Activated CD8-positive, alpha-beta T cell treated with anti-CD3 and anti-CD28 coated beads for 36 hours (primary cell): ENCODE results near the gene CHST4. TPM values are rescaled to one million over a fixed set of nuclear protein-coding genes. Genes with fewer than 3 reads are reported as not detected.

Source experiments
- ATAC-seq: fragments of 200-7000 bp; cut with Tn5 transposase; one replicate; pipeline ENCODE4 v1.10.0; 2021; ENCODE audit warnings: mild to moderate bottlenecking, moderate library complexity
- CTCF ChIA-PET: fragments of 350-600 bp; sonication (Branson Sonifier 250); formaldehyde crosslinking; loops from one replicate; lab custom pipeline; 2021; ENCODE audit warnings: antibody characterized with exemption; lab: Charles Lee
- POLR2A ChIA-PET: fragments of 350-600 bp; sonication (Branson Sonifier 250); formaldehyde crosslinking; loops from one replicate; lab custom pipeline; 2021; ENCODE audit warnings: antibody characterized with exemption; lab: Charles Lee
- DNase-seq: peaks from one replicate; pipeline ENCODE4 v3.0.0-alpha.2; 2020
- H3K27ac Mint-ChIP-seq: one replicate; pipeline ENCODE4 v1.8.0; 2021; ENCODE audit warnings: mild to moderate bottlenecking, mixed read lengths
- H3K27me3 Mint-ChIP-seq: one replicate; pipeline ENCODE4 v1.8.0; 2021; ENCODE audit warnings: mixed read lengths
- H3K36me3 Mint-ChIP-seq: one replicate; pipeline ENCODE4 v1.8.0; 2021; ENCODE audit warnings: low read depth, mixed read lengths
- H3K4me1 Mint-ChIP-seq: one replicate; pipeline ENCODE4 v1.8.0; 2021; ENCODE audit warnings: low read depth, mixed read lengths
- H3K4me3 Mint-ChIP-seq: one replicate; pipeline ENCODE4 v1.8.0; 2021; ENCODE audit warnings: mild to moderate bottlenecking, moderate library complexity, mixed read lengths
- H3K9me3 Mint-ChIP-seq: one replicate; pipeline ENCODE4 v1.8.0; 2021; ENCODE audit warnings: mixed read lengths
- intact Hi-C: fragments of 100-400 bp; cut with micrococcal nuclease; formaldehyde crosslinking; loops from one replicate; pipeline ENCODE4 v1.10.0; 2022
- total RNA-seq, 2 experiments: library from RNA; stranded (reverse); gene quantifications; one replicate each; pipeline ENCODE4 v1.2.3, GENCODE V29; 2021
- TF ChIP-seq, protein P1 (sequence below): fragments of 200-600 bp; IDR thresholded peaks from one replicate; pipeline ENCODE4 v1.8.0; 2022; ENCODE audit warnings: antibody characterized with exemption, mild to moderate bottlenecking

CHST4 gene
- total RNA-seq, 2 experiments from 2014 or later, result 0.16 TPM; not detected in 1

DNA sequence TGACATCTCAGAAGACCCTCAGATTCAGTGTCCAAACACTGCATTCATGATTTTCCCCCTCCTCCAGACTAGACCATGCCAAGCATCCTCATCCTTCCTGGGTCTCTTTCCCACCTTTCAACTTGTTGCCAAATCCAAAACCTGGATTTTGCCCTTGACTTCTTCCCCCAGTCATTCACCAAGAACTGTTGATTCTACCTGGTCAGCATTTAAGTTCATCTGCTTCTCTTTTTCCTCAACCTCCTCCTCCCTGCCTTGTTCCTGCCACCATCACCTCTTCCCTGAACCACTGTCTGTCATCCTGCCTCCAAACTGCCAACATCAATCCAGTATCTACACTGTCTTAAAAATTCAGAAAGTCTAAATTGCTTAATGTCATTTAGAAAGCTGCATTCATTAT, 20.9 kb downstream of the CHST4 start:
- ChIA-PET CTCF (interaction anchor here (2.4 to 4.7 kb wide), 2 partner anchors 63 to 64 kb away, joined by 10 to 23 read pairs; no protein-coding TSS in a partner anchor), POLR2A (no interaction called here)
- Mint-ChIP-seq H3K27me3 (peaks cover 11% of the 10 kb centered on the region), H3K36me3 (no peaks in the 10 kb centered on the region), H3K27ac (no peak overlapping the region), H3K4me3 (no peak overlapping the region), H3K4me1 (no peaks in the 10 kb centered on the region), H3K9me3 (no peaks in the 10 kb centered on the region)
- TF ChIP-seq, protein P1, sequence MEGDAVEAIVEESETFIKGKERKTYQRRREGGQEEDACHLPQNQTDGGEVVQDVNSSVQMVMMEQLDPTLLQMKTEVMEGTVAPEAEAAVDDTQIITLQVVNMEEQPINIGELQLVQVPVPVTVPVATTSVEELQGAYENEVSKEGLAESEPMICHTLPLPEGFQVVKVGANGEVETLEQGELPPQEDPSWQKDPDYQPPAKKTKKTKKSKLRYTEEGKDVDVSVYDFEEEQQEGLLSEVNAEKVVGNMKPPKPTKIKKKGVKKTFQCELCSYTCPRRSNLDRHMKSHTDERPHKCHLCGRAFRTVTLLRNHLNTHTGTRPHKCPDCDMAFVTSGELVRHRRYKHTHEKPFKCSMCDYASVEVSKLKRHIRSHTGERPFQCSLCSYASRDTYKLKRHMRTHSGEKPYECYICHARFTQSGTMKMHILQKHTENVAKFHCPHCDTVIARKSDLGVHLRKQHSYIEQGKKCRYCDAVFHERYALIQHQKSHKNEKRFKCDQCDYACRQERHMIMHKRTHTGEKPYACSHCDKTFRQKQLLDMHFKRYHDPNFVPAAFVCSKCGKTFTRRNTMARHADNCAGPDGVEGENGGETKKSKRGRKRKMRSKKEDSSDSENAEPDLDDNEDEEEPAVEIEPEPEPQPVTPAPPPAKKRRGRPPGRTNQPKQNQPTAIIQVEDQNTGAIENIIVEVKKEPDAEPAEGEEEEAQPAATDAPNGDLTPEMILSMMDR, result no peak
- ATAC-seq (no peak), DNase-seq (no peak)
- intact Hi-C loops, result no loop called here

DNA sequence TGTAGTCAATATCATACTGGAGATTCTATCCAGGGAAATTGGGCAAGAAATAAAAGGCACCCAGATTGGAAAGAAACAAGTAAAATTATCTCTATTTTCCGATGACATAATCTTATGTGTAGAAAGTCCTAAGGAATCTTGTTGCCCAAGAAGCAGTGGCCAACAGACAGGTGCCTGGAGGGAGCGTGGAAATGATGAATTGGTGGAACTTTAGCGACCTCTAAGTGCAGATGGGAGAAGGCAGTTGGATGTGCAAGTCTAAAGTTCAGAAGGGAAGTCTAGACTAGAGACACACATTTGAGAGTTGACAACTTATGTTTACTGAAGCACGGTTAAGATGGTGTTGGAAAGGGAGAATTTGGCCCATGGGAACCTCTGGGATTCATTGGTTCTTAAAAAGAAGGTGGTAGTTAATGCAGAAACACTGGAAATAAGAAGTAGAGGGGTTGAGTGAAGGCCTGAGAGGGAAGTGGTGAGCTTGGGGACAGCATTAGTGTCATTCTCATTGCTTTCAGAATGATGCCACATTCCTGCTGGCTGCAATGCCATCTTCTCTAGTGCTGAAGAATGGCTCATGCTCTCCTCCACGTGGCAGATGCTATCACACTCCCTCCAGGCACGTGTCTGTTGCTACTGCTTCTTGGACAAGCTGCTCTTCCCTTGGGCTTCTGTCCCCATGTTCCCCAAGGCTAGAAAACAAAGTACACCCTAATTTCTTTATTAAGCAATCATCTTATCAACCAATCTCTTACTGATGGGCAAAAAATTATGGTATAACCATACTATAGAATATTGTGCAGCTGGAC, 26.7 kb downstream of the CHST4 start:
- H3K4me1 Mint-ChIP-seq, result no peaks in the 10 kb centered on the region
- no peaks in the 10 kb centered on the region for H3K36me3 Mint-ChIP-seq
- H3K27me3 Mint-ChIP-seq, result peaks cover 8% of the 10 kb centered on the region
- intact Hi-C loops, result no loop called here
- H3K4me3 Mint-ChIP-seq, result no peak overlapping the region
- no peak overlapping the region for H3K27ac Mint-ChIP-seq
- no peak for DNase-seq
- ChIA-PET CTCF (interaction anchor here (0.8 to 1.1 kb wide), 4 partner anchors 11 to 140 kb away, joined by 3 read pairs; no protein-coding TSS in a partner anchor), POLR2A (no interaction called here)
- no peaks in the 10 kb centered on the region for H3K9me3 Mint-ChIP-seq
- no peak for ATAC-seq
- TF ChIP-seq, protein P1, result no peak

DNA sequence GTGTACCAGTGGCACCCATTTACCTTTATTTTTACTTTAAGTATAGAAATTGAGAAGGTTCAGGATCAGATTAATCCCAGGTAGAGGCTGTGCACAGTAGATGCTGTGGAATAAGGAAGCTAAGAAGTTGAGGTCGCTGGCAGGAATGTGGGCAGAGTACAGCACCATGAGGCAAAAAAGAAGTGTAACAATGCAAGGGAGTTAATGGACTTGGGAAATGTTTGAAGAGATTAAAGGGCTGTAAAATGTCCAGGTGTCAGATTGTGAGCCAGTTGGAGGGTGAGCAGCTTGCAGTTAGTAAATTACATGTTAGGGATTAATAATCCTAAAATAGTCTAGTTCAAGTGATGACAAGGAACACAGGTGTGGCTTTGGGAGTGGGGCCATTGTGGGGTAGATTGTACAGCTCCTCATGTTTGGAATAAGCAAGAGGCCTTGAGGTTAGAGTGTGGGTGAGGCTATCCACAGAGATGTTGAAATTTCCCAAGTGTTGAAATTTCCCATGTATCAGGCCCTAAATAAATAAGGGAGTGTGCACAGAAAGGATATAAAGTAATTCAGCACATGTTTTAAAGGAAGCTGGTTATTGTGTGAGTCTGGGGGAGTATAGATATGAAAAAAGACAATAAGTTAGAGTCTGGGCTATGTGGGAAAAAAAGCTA, 29.1 kb downstream of the CHST4 start:
- Mint-ChIP-seq H3K27me3 (peaks cover 5% of the 10 kb centered on the region), H3K9me3 (no peaks in the 10 kb centered on the region), H3K36me3 (no peaks in the 10 kb centered on the region), H3K27ac (no peak overlapping the region), H3K4me3 (no peak overlapping the region), H3K4me1 (no peaks in the 10 kb centered on the region)
- POLR2A ChIA-PET, result interaction anchor here (0.7 to 0.8 kb wide), 2 partner anchors 10 to 21 kb away, joined by 3 to 5 read pairs; no protein-coding TSS in a partner anchor
- CTCF ChIA-PET, result interaction anchor here (0.8 to 1.5 kb wide), 4 partner anchors 15 to 56 kb away, joined by 3 to 6 read pairs (median 4); no protein-coding TSS in a partner anchor
- TF ChIP-seq, protein P1, result no peak
- ATAC-seq, result no peak
- no peak for DNase-seq
- intact Hi-C loops, result no loop called here

DNA sequence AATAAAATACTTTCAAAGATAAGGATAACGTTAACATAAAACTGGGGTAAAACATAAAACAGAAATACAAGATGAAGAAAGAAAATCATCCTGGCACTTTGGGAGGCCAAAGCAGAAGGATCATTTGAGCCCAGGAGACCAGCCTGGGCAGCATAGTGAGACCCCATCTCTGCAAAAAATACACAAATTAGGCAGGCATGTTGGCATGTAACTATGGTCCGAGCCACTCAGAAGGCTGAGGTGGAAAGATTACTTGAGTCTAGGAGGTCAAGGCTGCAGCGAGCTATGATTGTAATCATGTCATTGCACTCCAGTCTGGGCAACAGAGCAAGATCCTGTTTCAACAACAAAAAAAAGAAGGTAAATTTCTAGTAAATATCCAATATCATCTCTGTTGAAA, 31.1 kb downstream of the CHST4 start:
- Mint-ChIP-seq H3K36me3 (peaks cover 3% of the 10 kb centered on the region), H3K27me3 (peaks cover 3% of the 10 kb centered on the region), H3K9me3 (peaks cover 4% of the 10 kb centered on the region), H3K4me3 (no peak overlapping the region), H3K4me1 (no peaks in the 10 kb centered on the region), H3K27ac (no peak overlapping the region)
- no peak for DNase-seq
- no peak for ATAC-seq
- intact Hi-C loops, result no loop called here
- ChIA-PET CTCF (interaction anchor here (1.3 kb wide), 1 partner anchor 53 kb away, joined by 3 read pairs; no protein-coding TSS in a partner anchor), POLR2A (no interaction called here)
- TF ChIP-seq, protein P1, result no peak
